Mucosa of stomach (tissue), 1 donor: ENCODE measurements around the gene SLC12A7.

Source experiments
- H3K27me3 ChIP-seq: one replicate; pipeline ENCODE4 v1.7.0; 2013; ENCODE audit warnings: mild to moderate bottlenecking, low read length; ENCODE audit not compliant: control insufficient read depth, insufficient read depth
- H3K36me3 ChIP-seq: one replicate; pipeline ENCODE4 v1.7.0; 2013; ENCODE audit warnings: low read length; ENCODE audit not compliant: control insufficient read depth, insufficient read depth
- H3K4me1 ChIP-seq: one replicate; pipeline ENCODE4 v1.7.0; 2013; ENCODE audit warnings: mild to moderate bottlenecking, low read length; ENCODE audit not compliant: control insufficient read depth, insufficient read depth
- H3K4me3 ChIP-seq: one replicate; pipeline ENCODE4 v1.7.0; 2013; ENCODE audit warnings: low read length
- H3K9ac ChIP-seq: one replicate; pipeline ENCODE4 v1.7.0; 2013; ENCODE audit warnings: mild to moderate bottlenecking, low read length, moderate library complexity
- H3K9me3 ChIP-seq: one replicate; pipeline ENCODE4 v1.7.0; 2013; ENCODE audit warnings: mild to moderate bottlenecking, low read length, moderate library complexity; ENCODE audit not compliant: control insufficient read depth
- donor health status: Pancreatic carcinoma.

SLC12A7 gene

DNA sequence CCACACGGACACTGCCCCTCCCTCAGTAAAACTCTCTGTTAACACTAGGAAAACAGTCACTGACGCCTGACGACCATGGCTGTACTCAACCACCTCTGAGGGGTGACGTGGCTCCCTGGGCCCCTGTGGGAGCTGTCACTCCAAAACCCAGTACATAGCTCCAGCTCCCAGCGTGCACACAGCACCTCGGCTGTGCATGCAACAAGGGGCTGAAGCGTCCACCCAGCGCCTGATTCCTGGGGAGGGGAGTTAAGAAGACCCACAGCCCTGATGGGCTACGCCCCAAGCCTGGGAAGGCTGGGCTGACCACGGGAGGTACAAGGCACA lies 36.3 kb downstream of the SLC12A7 start:
- no peaks in the 10 kb centered on the region for H3K36me3 ChIP-seq
- H3K9ac ChIP-seq: no peak overlapping the region
- no peaks in the 10 kb centered on the region for H3K4me1 ChIP-seq
- H3K4me3 ChIP-seq: no peak overlapping the region
- no peaks in the 10 kb centered on the region for H3K27me3 ChIP-seq
- H3K9me3 ChIP-seq: no peaks in the 10 kb centered on the region

DNA sequence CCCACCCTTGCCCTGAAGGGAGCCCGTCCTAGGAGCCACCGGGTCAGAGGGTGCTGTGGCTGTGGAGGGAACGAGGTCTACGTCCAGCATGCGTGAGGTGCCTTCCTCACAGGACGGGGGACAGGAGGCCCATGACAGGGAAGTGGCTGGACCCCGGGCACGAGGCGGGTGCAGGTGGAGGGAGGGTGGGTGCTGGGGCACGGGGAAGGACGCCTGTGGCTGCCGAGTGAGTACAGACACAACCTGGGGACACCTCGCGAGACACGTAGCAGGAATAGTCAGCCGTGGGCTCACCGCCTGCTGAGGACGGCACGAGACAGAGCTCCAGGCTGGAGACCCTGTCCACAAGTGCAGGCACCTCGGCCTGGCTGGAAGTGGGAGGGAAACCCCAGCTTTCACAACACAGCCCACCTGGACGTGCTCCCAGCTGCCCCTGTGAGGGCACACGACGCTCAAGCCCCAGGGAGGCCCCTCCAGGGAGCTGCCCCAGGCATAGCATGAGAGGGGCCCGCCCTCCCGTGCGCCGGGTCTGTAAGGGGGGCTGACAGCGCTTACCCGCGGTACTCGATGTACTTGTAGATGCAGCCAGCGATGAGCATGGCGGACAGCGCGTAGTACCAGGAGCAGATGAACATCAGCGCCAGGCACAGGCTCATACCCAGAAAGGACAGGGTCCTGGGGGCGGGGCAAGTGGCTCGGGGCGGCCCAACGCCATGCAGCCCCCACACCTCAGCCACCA lies 36.9 kb downstream of the SLC12A7 start:
- Histone ChIP-seq H3K4me3 (no peak overlapping the region), H3K27me3 (no peaks in the 10 kb centered on the region), H3K36me3 (no peaks in the 10 kb centered on the region)

DNA sequence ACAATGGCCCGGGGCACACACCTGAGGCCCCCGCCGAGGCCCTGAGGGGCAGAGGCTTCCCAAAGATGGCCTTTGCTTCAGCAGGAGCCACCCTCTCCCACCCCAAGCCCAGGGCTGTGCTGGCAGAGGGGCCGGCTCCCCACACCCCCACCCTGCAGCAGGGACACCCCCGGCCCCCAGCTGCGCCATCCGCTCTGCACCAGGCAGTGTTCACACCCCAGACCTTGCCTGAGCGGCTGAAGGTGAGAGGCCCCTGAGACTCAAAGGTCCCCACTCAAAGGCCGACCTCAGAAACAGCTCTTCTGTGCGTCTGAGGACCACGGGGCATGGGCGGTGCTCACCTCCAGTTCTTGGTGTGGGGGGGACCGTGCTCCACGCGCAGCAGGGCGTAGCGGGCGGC lies 37.6 kb downstream of the SLC12A7 start:
- no peaks in the 10 kb centered on the region for H3K27me3 ChIP-seq
- no peaks in the 10 kb centered on the region for H3K4me1 ChIP-seq
- H3K36me3 ChIP-seq: no peaks in the 10 kb centered on the region
- no peaks in the 10 kb centered on the region for H3K9me3 ChIP-seq
- H3K9ac ChIP-seq: no peak overlapping the region
- H3K4me3 ChIP-seq: no peak overlapping the region

More for the DNA sequence above, 36.9 kb downstream of the SLC12A7 start:
- Histone ChIP-seq H3K4me1 (no peaks in the 10 kb centered on the region), H3K9me3 (no peaks in the 10 kb centered on the region), H3K9ac (no peak overlapping the region)

DNA sequence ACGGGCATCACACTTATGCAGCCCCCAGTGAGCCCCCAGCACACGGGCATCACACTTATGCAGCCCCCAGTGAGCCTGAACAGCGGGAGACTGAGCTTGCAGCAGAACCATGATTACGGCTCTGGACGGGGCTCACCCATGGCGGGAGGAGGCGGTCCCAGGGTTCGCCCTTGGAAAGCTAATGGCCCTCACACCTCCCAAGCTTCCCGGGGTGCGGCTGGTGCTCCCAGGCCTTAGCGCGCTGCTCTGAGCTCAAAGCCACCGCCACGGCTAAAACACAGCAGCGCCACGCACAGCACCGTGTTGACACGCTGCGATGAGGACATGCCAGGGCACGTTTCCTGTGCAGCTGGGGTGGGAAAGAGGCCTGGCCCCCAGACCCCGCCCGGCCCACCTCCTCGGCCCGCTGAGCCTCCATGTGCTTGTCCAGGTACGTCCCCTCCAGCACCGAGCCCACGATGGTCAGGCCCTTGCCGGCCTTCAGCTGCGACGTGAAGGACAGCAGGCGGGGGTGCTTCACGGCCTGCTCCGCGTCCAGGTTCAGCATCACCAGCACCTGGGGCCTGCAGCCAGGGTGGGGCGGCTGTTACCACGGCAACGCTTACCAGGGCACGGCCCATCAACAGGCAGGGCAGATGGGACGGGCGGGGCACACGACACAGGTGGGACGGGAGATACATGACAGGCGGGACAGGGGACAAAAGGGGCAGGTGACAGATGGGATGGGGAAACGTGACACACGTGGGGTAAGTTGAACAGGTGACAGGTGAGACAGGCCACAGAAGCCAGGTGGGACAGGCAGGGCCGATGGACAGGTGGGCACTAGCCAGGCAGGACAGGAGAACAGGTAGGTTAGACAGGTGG lies 38.4 kb downstream of the SLC12A7 start:
- no peaks in the 10 kb centered on the region for H3K4me1 ChIP-seq
- no peak overlapping the region for H3K9ac ChIP-seq
- H3K9me3 ChIP-seq: no peaks in the 10 kb centered on the region
- H3K36me3 ChIP-seq: no peaks in the 10 kb centered on the region
- H3K27me3 ChIP-seq: no peaks in the 10 kb centered on the region
- no peak overlapping the region for H3K4me3 ChIP-seq

DNA sequence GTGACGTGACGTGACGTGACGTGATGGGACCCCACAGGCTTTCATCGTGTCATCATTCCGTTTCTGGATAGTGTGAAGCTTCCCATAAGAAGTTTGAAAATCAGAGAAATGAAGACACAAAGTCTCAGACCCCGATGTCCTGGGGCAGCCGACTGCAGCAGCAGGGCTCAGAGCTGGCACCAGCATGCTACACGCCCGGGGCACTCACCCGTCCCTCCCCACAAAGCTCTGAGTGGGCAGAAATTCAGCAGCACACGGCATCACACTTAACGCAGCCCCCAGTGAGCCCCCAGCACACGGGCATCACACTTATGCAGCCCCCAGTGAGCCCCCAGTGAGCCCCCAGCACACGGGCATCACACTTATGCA lies 42.2 kb downstream of the SLC12A7 start:
- Histone ChIP-seq H3K9ac (no peak overlapping the region), H3K4me1 (no peaks in the 10 kb centered on the region), H3K27me3 (no peaks in the 10 kb centered on the region), H3K9me3 (no peaks in the 10 kb centered on the region), H3K36me3 (no peaks in the 10 kb centered on the region), H3K4me3 (no peak overlapping the region)

DNA sequence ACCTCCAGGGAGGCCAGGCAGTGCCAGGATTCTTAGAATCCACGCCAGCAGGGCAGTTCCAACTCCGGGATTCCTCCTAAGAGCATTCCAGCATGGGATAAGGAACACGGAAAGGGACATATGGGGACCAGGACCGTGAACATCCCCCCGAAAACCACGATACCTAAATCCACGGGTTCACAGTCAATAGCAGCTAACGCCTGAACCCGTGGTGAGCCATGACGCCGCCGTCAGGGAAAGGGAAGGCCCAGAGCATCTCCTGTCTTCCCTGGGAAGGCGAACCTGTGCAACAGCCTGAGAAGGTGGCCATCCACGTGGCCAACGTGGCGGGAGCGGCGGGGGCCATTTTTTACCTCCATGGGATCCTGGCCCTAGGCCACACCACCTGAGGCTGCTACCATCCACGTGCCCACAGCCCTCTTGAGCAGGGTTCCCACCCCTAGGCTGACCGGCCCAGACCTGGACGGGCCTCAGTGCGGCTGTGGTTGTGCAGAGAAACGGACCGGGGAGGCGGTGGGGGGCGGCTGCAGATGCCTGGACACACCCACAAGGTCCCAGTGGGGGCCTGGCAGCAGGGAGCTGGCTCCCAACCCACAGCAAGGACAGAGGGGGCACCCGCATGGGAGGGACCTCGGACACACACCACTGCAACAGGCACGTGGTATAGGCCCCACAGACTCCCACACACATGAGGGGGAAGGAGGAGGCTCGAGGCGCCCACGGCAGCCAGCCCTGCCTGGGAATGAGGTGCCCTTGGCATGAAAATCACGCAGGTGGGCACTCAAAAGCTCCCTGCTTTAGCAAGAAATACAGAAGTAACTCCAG lies 42.8 kb downstream of the SLC12A7 start:
- no peaks in the 10 kb centered on the region for H3K36me3 ChIP-seq

DNA sequence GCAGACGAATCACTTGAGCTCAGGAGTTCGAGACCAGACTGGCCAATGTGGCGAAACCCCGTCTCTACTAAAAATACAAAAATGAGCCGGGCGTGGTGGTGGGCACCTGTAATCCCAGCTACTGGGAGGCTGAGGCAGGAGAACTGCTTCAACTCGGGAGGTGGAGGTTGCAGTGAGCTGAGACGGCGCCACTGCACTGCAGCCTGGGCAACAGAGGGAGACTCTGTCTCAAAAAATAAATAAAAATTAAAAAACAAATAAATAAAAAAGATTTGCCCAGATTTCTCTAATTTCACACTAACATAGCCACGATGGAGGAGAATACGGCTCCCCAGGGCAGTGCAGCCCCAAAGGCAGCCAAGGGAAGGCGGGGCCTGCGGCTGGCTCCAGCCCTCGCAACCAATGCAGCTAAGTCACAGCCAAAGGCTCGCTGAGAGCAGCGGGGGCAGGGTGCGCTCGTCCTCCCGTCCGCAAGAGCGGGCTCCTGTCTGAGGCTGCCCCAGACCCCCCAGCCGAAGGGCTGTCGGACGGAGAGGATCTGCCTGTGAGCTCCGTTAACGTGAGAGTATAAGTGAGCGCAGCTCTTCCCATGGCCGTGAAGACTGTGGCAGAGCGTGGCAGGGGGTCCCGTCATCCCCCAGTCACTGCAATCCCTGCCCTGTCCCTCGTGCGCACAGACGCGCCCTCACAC lies 43.5 kb downstream of the SLC12A7 start:
- Histone ChIP-seq H3K9ac (no peak overlapping the region), H3K27me3 (no peaks in the 10 kb centered on the region), H3K4me3 (no peak overlapping the region), H3K36me3 (no peaks in the 10 kb centered on the region), H3K9me3 (no peaks in the 10 kb centered on the region), H3K4me1 (no peaks in the 10 kb centered on the region)

More for the DNA sequence above, 42.8 kb downstream of the SLC12A7 start:
- Histone ChIP-seq H3K9ac (no peak overlapping the region), H3K9me3 (no peaks in the 10 kb centered on the region), H3K27me3 (no peaks in the 10 kb centered on the region), H3K4me3 (no peak overlapping the region), H3K4me1 (no peaks in the 10 kb centered on the region)

DNA sequence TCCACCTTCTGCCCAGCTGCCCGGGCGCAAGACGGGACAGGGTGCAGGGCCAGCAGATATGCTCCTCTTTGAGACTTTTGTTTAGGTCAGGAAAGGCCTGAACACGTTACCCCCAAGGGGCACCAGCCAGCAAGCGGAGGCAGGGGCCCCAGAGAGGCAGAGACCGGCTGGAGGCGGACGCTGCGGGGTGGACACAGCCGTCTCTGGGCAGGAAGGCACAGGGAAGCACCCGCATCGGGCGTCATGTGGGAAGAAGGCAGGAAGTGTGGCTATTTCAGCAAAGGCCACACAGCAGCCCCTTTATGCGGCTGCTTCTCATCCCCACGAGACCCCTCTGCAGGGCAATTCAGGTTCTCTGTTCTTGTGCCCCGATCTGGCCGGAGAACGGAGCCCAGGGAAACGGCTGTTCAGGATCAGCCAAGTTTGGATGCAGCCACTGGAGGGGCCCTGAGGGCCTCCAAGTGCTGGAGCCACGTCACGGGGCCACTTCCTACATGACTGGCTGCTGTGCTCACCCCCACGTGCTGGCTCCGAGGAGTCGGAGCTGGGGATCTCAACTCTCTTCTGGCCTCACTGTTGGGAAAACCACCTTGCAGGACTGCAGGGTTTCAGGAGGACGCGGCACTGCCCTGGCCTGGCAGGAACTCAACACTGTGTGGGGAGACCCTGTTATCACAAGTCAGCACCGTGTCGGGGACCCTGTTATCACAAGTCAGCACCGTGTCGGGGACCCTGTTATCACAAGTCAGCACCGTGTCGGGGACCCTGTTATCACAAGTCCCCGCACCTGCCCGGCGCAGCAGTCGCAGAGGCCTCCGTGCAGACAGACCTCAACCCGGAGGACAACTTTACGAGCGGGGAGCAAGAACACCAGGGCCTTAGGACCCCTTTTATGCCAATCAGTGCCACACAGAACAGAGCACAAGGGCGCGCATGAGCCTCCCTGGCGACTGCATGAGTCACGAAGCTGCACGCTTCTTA lies 44.4 kb downstream of the SLC12A7 start:
- Histone ChIP-seq H3K9ac (no peak overlapping the region), H3K36me3 (no peaks in the 10 kb centered on the region), H3K9me3 (no peaks in the 10 kb centered on the region), H3K4me1 (no peaks in the 10 kb centered on the region), H3K27me3 (no peaks in the 10 kb centered on the region), H3K4me3 (no peak overlapping the region)

DNA sequence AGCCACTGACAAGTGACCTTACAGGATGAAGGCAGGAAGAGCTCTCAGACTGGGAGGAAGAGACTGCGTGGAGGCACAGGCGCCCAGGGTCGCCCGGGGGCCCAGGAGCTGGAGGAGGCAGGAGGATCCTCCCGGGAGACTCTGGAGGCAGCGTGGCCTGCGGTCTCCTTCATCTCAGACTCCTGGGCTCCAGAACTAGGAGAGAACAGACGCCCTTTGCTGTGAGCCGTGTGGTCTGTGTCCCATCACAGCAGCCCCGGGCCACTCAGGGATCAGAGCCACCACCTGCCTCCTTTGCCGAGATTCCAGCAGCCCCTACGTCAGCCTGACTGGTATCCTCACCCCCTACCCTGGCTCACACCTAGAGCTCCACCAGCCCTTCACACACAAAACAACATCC lies 45.2 kb downstream of the SLC12A7 start:
- no peak overlapping the region for H3K9ac ChIP-seq
- H3K27me3 ChIP-seq: no peaks in the 10 kb centered on the region
- no peaks in the 10 kb centered on the region for H3K4me1 ChIP-seq
- no peaks in the 10 kb centered on the region for H3K9me3 ChIP-seq
- H3K36me3 ChIP-seq: no peaks in the 10 kb centered on the region
- no peak overlapping the region for H3K4me3 ChIP-seq

DNA sequence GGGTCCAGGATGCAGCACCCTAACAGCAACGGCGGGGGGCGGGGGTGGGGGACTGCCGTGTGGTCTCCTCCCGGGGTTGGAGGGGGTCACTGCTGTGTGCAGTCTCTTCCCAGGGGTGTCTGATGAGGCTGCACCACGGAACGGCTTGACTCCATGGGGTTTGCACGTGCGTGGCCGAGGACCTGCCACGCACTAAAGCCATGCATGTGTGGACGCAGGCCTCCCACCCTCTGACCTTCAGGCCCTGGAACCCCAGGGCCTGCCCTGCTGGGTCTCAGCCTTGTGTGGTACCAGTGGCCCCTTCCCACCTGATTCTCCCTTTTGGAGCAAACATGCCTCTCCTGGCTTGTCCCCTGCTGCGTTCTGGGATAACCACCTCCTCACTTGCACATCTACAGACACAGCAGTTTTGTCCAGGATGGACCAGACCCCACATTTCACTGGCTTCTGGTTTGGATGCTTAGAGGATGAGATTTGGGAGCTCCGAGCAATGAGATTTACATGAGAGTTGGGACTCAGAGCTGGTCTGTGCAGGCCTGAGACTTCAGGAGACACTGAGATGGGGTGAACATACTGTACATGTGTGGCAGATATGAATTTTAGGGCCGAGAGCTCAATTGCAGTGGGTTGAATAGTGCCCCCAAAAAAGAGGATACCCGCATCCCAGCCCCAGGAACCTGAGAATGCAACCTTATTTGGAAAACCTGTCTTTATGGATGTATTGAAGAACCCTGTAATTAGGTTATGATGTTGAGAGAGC lies 45.8 kb downstream of the SLC12A7 start:
- no peaks in the 10 kb centered on the region for H3K9me3 ChIP-seq
- H3K9ac ChIP-seq: no peak overlapping the region
- no peaks in the 10 kb centered on the region for H3K36me3 ChIP-seq
- H3K4me3 ChIP-seq: no peak overlapping the region
- H3K27me3 ChIP-seq: no peaks in the 10 kb centered on the region
- H3K4me1 ChIP-seq: no peaks in the 10 kb centered on the region
